ENCODE results near the gene NOTO. TPM values are rescaled to one million over a fixed set of nuclear protein-coding genes. Genes with fewer than 3 reads are reported as not detected.

NOTO gene
- total and polyA plus RNA-seq, 2 donors (not counting 1 experiment from before 2014, with no cell fraction given): not detected

GRCh38 chr2:73217826-73218225 is 15.5 kb downstream of the NOTO start:
- Histone ChIP-seq H2AFZ (ENCODE audit: insufficient read depth, low read depth, low read length, poor library complexity, severe bottlenecking) (no peak overlapping the region), H3K9ac (ENCODE audit: low read length) (no peak overlapping the region), H3K36me3 (replicated peaks in 1 of 2; ENCODE audit: control extremely low read depth in 1 of 2, control insufficient read depth in 1 of 2, extremely low read depth in 1 of 2, insufficient read depth in 2 of 2, low read length in 1 of 2) (peaks cover 0 to 37% of the 10 kb centered on the region in 2 experiments), H3K4me3 (ENCODE audit: control extremely low read depth in 1 of 5, extremely low read depth in 1 of 5, insufficient read depth in 1 of 5, low read depth in 2 of 5, low read length in 4 of 5) (no peak overlapping the region), H4K20me1 (ENCODE audit: control insufficient read depth, insufficient read depth, low read length, poor library complexity, severe bottlenecking) (peaks cover 10% of the 10 kb centered on the region), H3K4me1 (ENCODE audit: control insufficient read depth in 2 of 2, insufficient read depth in 2 of 2, low read length in 2 of 2) (peaks cover 14 to 17% of the 10 kb centered on the region in 2 donors), H3K79me2 (ENCODE audit: control insufficient read depth, insufficient read depth, low read length) (peaks cover 33% of the 10 kb centered on the region), H3K4me2 (replicated peaks; ENCODE audit: low read depth, low read length, poor library complexity, severe bottlenecking) (no peak overlapping the region), H3K27me3 (replicated peaks in 1 of 4; ENCODE audit: control extremely low read depth in 1 of 4, control insufficient read depth in 3 of 4, insufficient read depth in 4 of 4, low read length in 3 of 4) (no peaks in the 10 kb centered on the region), H3K9me3 (ENCODE audit: control extremely low read depth in 1 of 3, control insufficient read depth in 2 of 3, insufficient read depth in 1 of 3, low read length in 2 of 3) (no peaks in the 10 kb centered on the region), H3K27ac (ENCODE audit: low read length in 2 of 2) (no peak overlapping the region)
- DNase-seq (no peak), ATAC-seq (ENCODE audit: low read depth) (no peak)
- Mint-ChIP-seq H3K9me3 (ENCODE audit: insufficient read depth) (no peaks in the 10 kb centered on the region), H3K4me3 (no peak overlapping the region), H3K4me1 (peaks cover 26% of the 10 kb centered on the region), H3K27me3 (no peaks in the 10 kb centered on the region), H3K27ac (no peak overlapping the region)
- CTCF ChIA-PET: interaction anchor here (1.1 kb wide), 2 partner anchors 8 to 16 kb away, joined by 4 read pairs; no protein-coding TSS in a partner anchor
- intact Hi-C loops (cut with micrococcal nuclease): no loop called here
- POLR2A ChIA-PET: no interaction called here
- no peak for TF ChIP-seq EZH2 (IDR thresholded peaks at IDR 0.05; ENCODE audit: borderline replicate concordance, insufficient read depth, low read depth, low read length, poor library complexity, severe bottlenecking)
- no peak for TF ChIP-seq CTCF (IDR thresholded peaks at IDR 0.05)
- WGBS (ENCODE audit: insufficient coverage): 100% methylated on average over 1 of the region's 2 CpGs

- Mint-ChIP-seq H3K4me1 (peaks cover 21% of the 10 kb centered on the region), H3K27ac (no peak overlapping the region), H3K4me3 (no peak overlapping the region), H3K27me3 (no peaks in the 10 kb centered on the region), H3K9me3 (ENCODE audit: insufficient read depth) (no peaks in the 10 kb centered on the region)
- Histone ChIP-seq H3K27me3 (replicated peaks in 1 of 4; ENCODE audit: control extremely low read depth in 1 of 4, control insufficient read depth in 3 of 4, insufficient read depth in 4 of 4, low read length in 3 of 4) (no peaks in the 10 kb centered on the region), H3K4me3 (ENCODE audit: control extremely low read depth in 1 of 5, extremely low read depth in 1 of 5, insufficient read depth in 1 of 5, low read depth in 2 of 5, low read length in 4 of 5) (no peak overlapping the region), H3K9me3 (ENCODE audit: control extremely low read depth in 1 of 3, control insufficient read depth in 2 of 3, insufficient read depth in 1 of 3, low read length in 2 of 3) (no peaks in the 10 kb centered on the region), H3K79me2 (ENCODE audit: control insufficient read depth, insufficient read depth, low read length) (peaks cover 28% of the 10 kb centered on the region), H2AFZ (ENCODE audit: insufficient read depth, low read depth, low read length, poor library complexity, severe bottlenecking) (no peak overlapping the region), H3K27ac (ENCODE audit: low read length in 2 of 2) (no peak overlapping the region), H3K4me2 (replicated peaks; ENCODE audit: low read depth, low read length, poor library complexity, severe bottlenecking) (no peak overlapping the region), H3K36me3 (replicated peaks in 1 of 2; ENCODE audit: control extremely low read depth in 1 of 2, control insufficient read depth in 1 of 2, extremely low read depth in 1 of 2, insufficient read depth in 2 of 2, low read length in 1 of 2) (peaks cover 0 to 41% of the 10 kb centered on the region in 2 experiments), H3K9ac (ENCODE audit: low read length) (no peak overlapping the region), H4K20me1 (ENCODE audit: control insufficient read depth, insufficient read depth, low read length, poor library complexity, severe bottlenecking) (peaks cover 10% of the 10 kb centered on the region), H3K4me1 (ENCODE audit: control insufficient read depth in 2 of 2, insufficient read depth in 2 of 2, low read length in 2 of 2) (peaks cover 10 to 15% of the 10 kb centered on the region in 2 donors)
- ATAC-seq (ENCODE audit: low read depth) (no peak), DNase-seq (no peak)
- intact Hi-C loops (cut with micrococcal nuclease): no loop called here
- ChIA-PET POLR2A (interaction anchor here (1.0 kb wide), 1 partner anchor 15 kb away, joined by 5 read pairs; the partner anchor contains the start of genes CCT7 and PRADC1), CTCF (interaction anchor here (0.9 to 1.1 kb wide), 3 partner anchors 9 to 41 kb away, joined by 3 to 4 read pairs (median 4); no protein-coding TSS in a partner anchor)
- TF ChIP-seq CTCF (IDR thresholded peaks at IDR 0.05) (no peak), EZH2 (IDR thresholded peaks at IDR 0.05; ENCODE audit: borderline replicate concordance, insufficient read depth, low read depth, low read length, poor library complexity, severe bottlenecking) (no peak)
These were observed 15.9 kb downstream of the NOTO start for GRCh38 chr2:73218298-73218697.

All from B cell (primary cell).